Gastroesophageal sphincter (tissue), 4 donors: ENCODE data around the gene CRACR2B. TPM values are rescaled to one million over a fixed set of nuclear protein-coding genes. Genes with fewer than 3 reads are reported as not detected.

Source experiments
- ATAC-seq: fragments of 150-250 bp; one replicate; pipeline ENCODE4 v1.9.1; 2016; ENCODE audit warnings: mild to moderate bottlenecking, moderate library complexity
- H3K27ac ChIP-seq, 4 donors: fragments of 200-600 bp; sonication (generic) in 3 of 4; 1 replicate in 3 of 4; 2 replicates in 1 of 4; pipeline ENCODE4 v1.5.1; 2016 to 2019
- H3K27me3 ChIP-seq: fragments of 200-600 bp; sonication (generic); one replicate; pipeline ENCODE4 v1.5.1; 2019
- H3K36me3 ChIP-seq, 2 donors: fragments of 200-600 bp; sonication (generic); one replicate each; pipeline ENCODE4 v1.5.1; 2019; ENCODE audit warnings: control low read depth in 1 of 2
- H3K4me1 ChIP-seq, 3 donors: fragments of 200-600 bp; sonication (generic); 1 replicate in 2 of 3; 2 replicates in 1 of 3; pipeline ENCODE4 v1.5.1; 2016 to 2019; ENCODE audit warnings: control low read depth in 2 of 3
- H3K4me3 ChIP-seq, 2 donors: fragments of 200-600 bp; sonication (generic); one replicate each; pipeline ENCODE4 v1.5.1; 2019; ENCODE audit warnings: mild to moderate bottlenecking in 1 of 2, moderate library complexity in 1 of 2
- H3K9me3 ChIP-seq, 3 donors: fragments of 200-600 bp; sonication (generic); one replicate each; pipeline ENCODE4 v1.5.1; 2017 to 2019; ENCODE audit warnings: control low read depth in 2 of 3
- CTCF ChIP-seq, 4 experiments: fragments of 200-600 bp in 2 of 4; fragments of 450-650 bp in 2 of 4; sonication (generic) in 1 of 4; IDR thresholded peaks; one replicate each; pipeline ENCODE4 v1.5.1; 2017 to 2019; ENCODE audit warnings: antibody characterized with exemption in 4 of 4, mild to moderate bottlenecking in 2 of 4, moderate library complexity in 2 of 4
- EP300 ChIP-seq: sonication (generic); formaldehyde crosslinking; IDR thresholded peaks from one replicate; pipeline ENCODE4 v1.6.1; 2017; ENCODE audit warnings: antibody characterized with exemption, mild to moderate bottlenecking
- POLR2A ChIP-seq, 2 donors: fragments of 450-650 bp; IDR thresholded peaks; one replicate each; pipeline ENCODE4 v1.6.1; 2017; ENCODE audit warnings: antibody characterized with exemption in 2 of 2, mild to moderate bottlenecking in 2 of 2, moderate library complexity in 1 of 2
- POLR2AphosphoS5 ChIP-seq: sonication (generic); formaldehyde crosslinking; IDR thresholded peaks from one replicate; pipeline ENCODE4 v1.6.1; 2017; ENCODE audit warnings: antibody characterized with exemption
- WGBS, 2 donors: methylation state at CpG; one replicate each; pipeline ENCODE4 v1.1.5; 2018; ENCODE audit warnings: low coverage in 1 of 2; 5-methylcytosine and 5-hydroxymethylcytosine counted together
- total RNA-seq, 4 donors: library from RNA; depleted of rRNA; stranded (reverse); fragments of >200 nt; gene quantifications; one replicate each; pipeline ENCODE4 v1.1.0, GENCODE V29; 2016

The CRACR2B gene
- total RNA-seq, 4 donors from 2014 or later, result 4.1 to 10.3 (median 6.4) TPM

GRCh38 chr11:839280-839623 is 11.5 kb downstream of the CRACR2B start:
- Histone ChIP-seq H3K27me3 (no peaks in the 10 kb centered on the region), H3K9me3 (no peaks in the 10 kb centered on the region), H3K36me3 (peaks cover 0 to 50% of the 10 kb centered on the region in 2 donors), H3K4me3 (no peak overlapping the region), H3K4me1 (peaks cover 6 to 88% (median 17%) of the 10 kb centered on the region in 3 donors), H3K27ac (peak overlapping the region in 1 of 4 donors; percentile 31)
- TF ChIP-seq POLR2A (IDR thresholded peaks at IDR 0.05), result no peak
- no peak for TF ChIP-seq CTCF (IDR thresholded peaks at IDR 0.05)
- no peak for TF ChIP-seq POLR2AphosphoS5
- no peak for TF ChIP-seq EP300
- 83 to 100% methylated on average over 1 of the region's 5 CpGs for WGBS, 2 donors
- ATAC-seq, result no peak

- H3K27me3 ChIP-seq, result no peaks in the 10 kb centered on the region
- peak overlapping the region in 1 of 2 donors; percentile 100 for H3K4me3 ChIP-seq
- ATAC-seq, result no peak
- peaks cover 6 to 88% (median 13%) of the 10 kb centered on the region in 3 donors for H3K4me1 ChIP-seq
- no CpG with 5 or more reads among the region's 25 CpGs for WGBS, 2 donors
- no peaks in the 10 kb centered on the region for H3K9me3 ChIP-seq
- peaks cover 0 to 50% of the 10 kb centered on the region in 2 donors for H3K36me3 ChIP-seq
- no peak for TF ChIP-seq POLR2AphosphoS5
- no peak for TF ChIP-seq POLR2A (IDR thresholded peaks at IDR 0.05)
- TF ChIP-seq CTCF (IDR thresholded peaks at IDR 0.05), result no peak
- TF ChIP-seq EP300, result no peak
- peak overlapping the region in 2 of 4 donors; percentile 44 to 92 for H3K27ac ChIP-seq
Measured at GRCh38 chr11:839875-840617, 12.3 kb downstream of the CRACR2B start.

- H3K27me3 ChIP-seq, result no peaks in the 10 kb centered on the region
- peak overlapping the region; percentile 79 to 98 (median 93) for H3K27ac ChIP-seq
- ATAC-seq, result no peak
- no peak for TF ChIP-seq POLR2AphosphoS5
- 0% methylated on average over 1 of the region's 27 CpGs; no CpG with 5 or more reads in 1 of the 2 donors for WGBS, 2 donors
- H3K4me1 ChIP-seq, result peaks cover 6 to 88% (median 25%) of the 10 kb centered on the region in 3 donors
- peaks cover 0 to 39% of the 10 kb centered on the region in 2 donors for H3K36me3 ChIP-seq
- H3K4me3 ChIP-seq, result peak overlapping the region; percentile 91 to 100
- H3K9me3 ChIP-seq, result no peaks in the 10 kb centered on the region
Measured at GRCh38 chr11:841981-842369, 14.3 kb downstream of the CRACR2B start.

GRCh38 chr11:842370-843002 is 14.8 kb downstream of the CRACR2B start, which contains the start of the genes POLR2L and TSPAN4:
POLR2L (minus strand) TSS chr11:842529; CDS start chr11:842508, 21 bp downstream.
TSPAN4 (plus strand) TSS chr11:842852; CDS start chr11:850305, 7,453 bp downstream.
- TF ChIP-seq EP300 (no peak), POLR2AphosphoS5 (peak; percentile 83), POLR2A (IDR thresholded peaks at IDR 0.05) (peak; percentile 84 to 87), CTCF (IDR thresholded peaks at IDR 0.05) (peak in 3 of 4 experiments; percentile 12 to 28 (median 26))
- peak; percentile 46 for ATAC-seq
- peaks cover 6 to 88% (median 25%) of the 10 kb centered on the region in 3 donors for H3K4me1 ChIP-seq

GRCh38 chr11:843086-843734 is 15.5 kb downstream of the CRACR2B start:
- peaks cover 0 to 38% of the 10 kb centered on the region in 2 donors for H3K36me3 ChIP-seq
- peaks cover 6% of the 10 kb centered on the region for H3K27me3 ChIP-seq
- 0% methylated on average over 2 of the region's 53 CpGs; no CpG with 5 or more reads in 1 of the 2 donors for WGBS, 2 donors
- H3K4me3 ChIP-seq, result peak overlapping the region; percentile 91 to 100
- peak in 2 of 4 experiments; percentile 1 to 15 for TF ChIP-seq CTCF (IDR thresholded peaks at IDR 0.05)
- TF ChIP-seq POLR2AphosphoS5, result no peak
- H3K9me3 ChIP-seq, result no peaks in the 10 kb centered on the region
- no peak for ATAC-seq
- H3K4me1 ChIP-seq, result peaks cover 6 to 88% (median 31%) of the 10 kb centered on the region in 3 donors
- H3K27ac ChIP-seq, result peak overlapping the region; percentile 79 to 98 (median 93)

More at GRCh38 chr11:842370-843002, 14.8 kb downstream of the CRACR2B start, which contains the start of the genes POLR2L and TSPAN4:
- Histone ChIP-seq H3K27me3 (no peaks in the 10 kb centered on the region), H3K9me3 (no peaks in the 10 kb centered on the region), H3K27ac (peak within 1 kb of the TSS; percentile 79 to 98 (median 93)), H3K4me3 (peak within 1 kb of the TSS; percentile 91 to 100), H3K36me3 (peaks cover 0 to 39% of the 10 kb centered on the region in 2 donors)
- WGBS, 2 donors, result no CpG with 5 or more reads among the region's 87 CpGs
